HG02840 (cell line): ENCODE results near the gene IQCE.
"Not testable (repeated sequence)": the region's sequence is repeated elsewhere in the genome, so short reads cannot be mapped to it uniquely, and the experiment has no call there.

Experiments used
- ATAC-seq: cut with Tn5 transposase; IDR thresholded peaks from one replicate; pipeline ENCODE4 v1.9.1; 2021; ENCODE audit warnings: mild to moderate bottlenecking, moderate library complexity, moderate number of reproducible peaks; ENCODE audit not compliant: unreplicated experiment, low FRiP score

IQCE gene

GRCh38 chr7:2553108-2553507 is 5.7 kb upstream of the IQCE start:
- ATAC-seq = no peak

GRCh38 chr7:2553831-2554581 is 4.8 kb upstream of the IQCE start:
- ATAC-seq = no peak

- no peak for ATAC-seq
Observed at GRCh38 chr7:2554661-2555111, 4.1 kb upstream of the IQCE start.

- ATAC-seq = peak; percentile 73
Observed at GRCh38 chr7:2555121-2556052, 3.4 kb upstream of the IQCE start, which contains the start of gene BRAT1. Gene BRAT1, minus strand, starts transcription at chr7:2555524. Its CDS starts 1,093 bp downstream, at chr7:2554431.

- no peak for ATAC-seq
Observed at GRCh38 chr7:2559283-2559950, 638 bp downstream of the IQCE start.

- not testable (repeated sequence) for ATAC-seq
Observed at GRCh38 chr7:2563955-2564354, 5.2 kb downstream of the IQCE start.

- no peak for ATAC-seq
Observed at GRCh38 chr7:2564970-2565540, 6.3 kb downstream of the IQCE start.

GRCh38 chr7:2566348-2566889 is 7.6 kb downstream of the IQCE start:
- ATAC-seq = no peak

GRCh38 chr7:2566890-2567678 is 8.3 kb downstream of the IQCE start:
- peak; percentile 53 for ATAC-seq

GRCh38 chr7:2567679-2568278 is 9.0 kb downstream of the IQCE start:
- no peak for ATAC-seq

GRCh38 chr7:2568521-2569223 is 9.9 kb downstream of the IQCE start:
- ATAC-seq = no peak

GRCh38 chr7:2569421-2569820 is 10.6 kb downstream of the IQCE start:
- ATAC-seq = no peak

- ATAC-seq = no peak
Observed at GRCh38 chr7:2570021-2570420, 11.2 kb downstream of the IQCE start.

GRCh38 chr7:2571409-2571808 is 12.6 kb downstream of the IQCE start:
- ATAC-seq = no peak

GRCh38 chr7:2572101-2572842 is 13.5 kb downstream of the IQCE start:
- no peak for ATAC-seq

GRCh38 chr7:2573761-2574160 is 15.0 kb downstream of the IQCE start:
- no peak for ATAC-seq

- ATAC-seq = no peak
Observed at GRCh38 chr7:2575046-2575732, 16.4 kb downstream of the IQCE start.
